ENCODE results near the gene ESRRA.

ESRRA gene

GRCh38 chr11:64305075-64305690 lies at the start of gene ESRRA:
TSS of gene ESRRA (plus strand) at chr11:64305524. CDS start at chr11:64307180, 1,656 bp downstream.
- peak; percentile 96 for DNase-seq

GRCh38 chr11:64256300-64256699 lies 49.0 kb upstream of the ESRRA start:
- no peak for DNase-seq

GRCh38 chr11:64258356-64258755 lies 47.0 kb upstream of the ESRRA start:
- no peak for DNase-seq

- DNase-seq: no peak
Measured at GRCh38 chr11:64258946-64259532, 46.3 kb upstream of the ESRRA start.

- no peak for DNase-seq
Measured at GRCh38 chr11:64259533-64260067, 45.7 kb upstream of the ESRRA start.

- no peak for DNase-seq
Measured at GRCh38 chr11:64260147-64260708, 45.1 kb upstream of the ESRRA start.

- no peak for DNase-seq
Measured at GRCh38 chr11:64261556-64262080, 43.7 kb upstream of the ESRRA start.

- DNase-seq: no peak
Measured at GRCh38 chr11:64262271-64263002, 42.9 kb upstream of the ESRRA start.

GRCh38 chr11:64263021-64263946 lies 42.0 kb upstream of the ESRRA start:
- no peak for DNase-seq

- no peak for DNase-seq
Measured at GRCh38 chr11:64263947-64264317, 41.4 kb upstream of the ESRRA start.

GRCh38 chr11:64264371-64264852 lies 40.9 kb upstream of the ESRRA start:
- DNase-seq: peak; percentile 59

GRCh38 chr11:64265176-64266160 lies 39.9 kb upstream of the ESRRA start:
- DNase-seq: no peak

- DNase-seq: no peak
Measured at GRCh38 chr11:64266339-64266738, 39.0 kb upstream of the ESRRA start.

- DNase-seq: peak; percentile 33
Measured at GRCh38 chr11:64267207-64267945, 37.9 kb upstream of the ESRRA start.

- DNase-seq: no peak
Measured at GRCh38 chr11:64268025-64268892, 37.1 kb upstream of the ESRRA start.

- DNase-seq: no peak
Measured at GRCh38 chr11:64268893-64269539, 36.3 kb upstream of the ESRRA start.

- peak; percentile 90 for DNase-seq
Measured at GRCh38 chr11:64269540-64270220, 35.6 kb upstream of the ESRRA start.

All from NCI-H2107 (cell line).